ENCODE results near the gene SVIL. TPM values are rescaled to one million over a fixed set of nuclear protein-coding genes. Genes with fewer than 3 reads are reported as not detected.
A peak's percentile ranks its signal among the peaks of the same experiment; 100 is the strongest.

Gene SVIL
- total and polyA plus RNA-seq, 2 of the 13 experiments (the other 11 are each of a cell fraction or from before 2014, with no cell fraction given), result 3.9 to 12.1 TPM

GRCh38 chr10:29409241-29410054 is 225.3 kb downstream of the SVIL start (continued):
- TF ChIP-seq MXI1 (IDR thresholded peaks at IDR 0.05; ENCODE audit: borderline replicate concordance, low read depth, low read length), result no peak
- TF ChIP-seq UBTF (CRISPR knock-in tag; IDR thresholded peaks at IDR 0.05), result peak; percentile 97
- no peak for TF ChIP-seq CENPX (CRISPR knock-in tag; IDR thresholded peaks at IDR 0.05)
- TF ChIP-seq RNF2 (conservative IDR thresholded peaks at IDR 0.05; ENCODE audit: low read depth), result peak; percentile 54; the same call in 1 of the 2 replicates
- peak; percentile 44 for TF ChIP-seq ZNF263 (CRISPR knock-in tag; IDR thresholded peaks at IDR 0.05)
- TF ChIP-seq THAP11 (CRISPR knock-in tag; IDR thresholded peaks at IDR 0.05), result peak; percentile 52
- TF ChIP-seq MED13 (CRISPR knock-in tag; IDR thresholded peaks at IDR 0.05), result no peak
- no peak for TF ChIP-seq FIP1L1 (IDR thresholded peaks at IDR 0.05; ENCODE audit: borderline replicate concordance, insufficient read depth, low read depth, low read length)
- 0 out of 2 replicates have a peak, but pooled peaks have one; percentile 50 for TF ChIP-seq ZFP37 (CRISPR knock-in tag; IDR thresholded peaks at IDR 0.05; ENCODE audit: borderline replicate concordance)
- TF ChIP-seq SALL1 (CRISPR knock-in tag; IDR thresholded peaks at IDR 0.05), result peak; percentile 83
- no peak for TF ChIP-seq SNAPC4 (CRISPR knock-in tag; IDR thresholded peaks at IDR 0.05)
- no peak for TF ChIP-seq FOXP1 (IDR thresholded peaks at IDR 0.05)
- no peak for TF ChIP-seq FOXP1 (CRISPR knock-in tag; IDR thresholded peaks at IDR 0.05)
- TF ChIP-seq DNMT1 (CRISPR knock-in tag; IDR thresholded peaks at IDR 0.05), result no peak; the same call in 1 of the 2 replicates
- peak; percentile 83 for TF ChIP-seq ZBTB38 (CRISPR knock-in tag; IDR thresholded peaks at IDR 0.05)
- TF ChIP-seq ATF5 (CRISPR knock-in tag; IDR thresholded peaks at IDR 0.05; ENCODE audit: low read depth), result no peak
- TF ChIP-seq RORA (CRISPR knock-in tag; IDR thresholded peaks at IDR 0.05), result no peak
- TF ChIP-seq TFDP2 (CRISPR knock-in tag; IDR thresholded peaks at IDR 0.05), result peak; percentile 55
